DND-41 (cell line): ENCODE results near the gene SGCD.

ENCODE experiments used
- ATAC-seq: fragments of 200-7000 bp; cut with Tn5 transposase; 3 replicates; pipeline ENCODE4 v1.9.1; 2021; ENCODE audit warnings: low read depth; ENCODE audit not compliant: insufficient read depth
- DNase-seq: peaks from one replicate; pipeline ENCODE4 v3.0.0-alpha.2; 2020
- H2AFZ ChIP-seq: 2 replicates; pipeline ENCODE4 v1.6.0; 2012; ENCODE audit warnings: low read depth, low read length
- H3K27ac ChIP-seq: 2 replicates; pipeline ENCODE4 v1.5.1; 2012; ENCODE audit warnings: low read length, inconsistent platforms
- H3K27me3 ChIP-seq: fragments of 200-600 bp; sonication (generic); 2 replicates; pipeline ENCODE4 v1.6.0; 2012; ENCODE audit warnings: low read length, mild to moderate bottlenecking, inconsistent platforms; ENCODE audit not compliant: insufficient read depth, poor library complexity
- H3K36me3 ChIP-seq: 2 replicates; pipeline ENCODE4 v1.5.1; 2012; ENCODE audit warnings: low read length, inconsistent platforms; ENCODE audit not compliant: insufficient read depth
- H3K4me1 ChIP-seq: 2 replicates; pipeline ENCODE4 v1.5.1; 2012; ENCODE audit warnings: mild to moderate bottlenecking, low read length; ENCODE audit not compliant: insufficient read depth
- H3K4me2 ChIP-seq: 2 replicates; pipeline ENCODE4 v1.6.0; 2012; ENCODE audit warnings: mild to moderate bottlenecking, moderate library complexity, low read length, inconsistent platforms; ENCODE audit not compliant: insufficient read depth
- H3K4me3 ChIP-seq, 2 experiments: fragments of 200-600 bp in 1 of 2; shearing (Covaris generic) in 1 of 2; 2 replicates each; pipeline ENCODE4 v1.5.1; 2012 to 2016; ENCODE audit warnings: inconsistent platforms in 2 of 2, low read length in 2 of 2, mild to moderate bottlenecking in 2 of 2, low read depth in 1 of 2, moderate library complexity in 1 of 2
- H3K79me2 ChIP-seq: 2 replicates; pipeline ENCODE4 v1.6.0; 2012; ENCODE audit warnings: low read length, inconsistent platforms; ENCODE audit not compliant: insufficient read depth
- H3K9ac ChIP-seq: 2 replicates; pipeline ENCODE4 v1.6.0; 2012; ENCODE audit warnings: low read depth, mild to moderate bottlenecking, inconsistent platforms, low read length, moderate library complexity
- H3K9me3 ChIP-seq: 2 replicates; pipeline ENCODE4 v1.5.1; 2012; ENCODE audit warnings: low read length, moderate library complexity, mild to moderate bottlenecking, inconsistent platforms; ENCODE audit not compliant: insufficient read depth, severe bottlenecking
- H4K20me1 ChIP-seq: 2 replicates; pipeline ENCODE4 v1.6.0; 2012; ENCODE audit warnings: low read length; ENCODE audit not compliant: insufficient read depth
- EZH2 ChIP-seq: IDR thresholded peaks from 3 replicates; pipeline ENCODE4 v1.6.1; 2012; ENCODE audit warnings: borderline replicate concordance, low read depth, mild to moderate bottlenecking, moderate library complexity, low read length, inconsistent platforms; ENCODE audit not compliant: severe bottlenecking
- TF ChIP-seq, protein P1 (sequence below): IDR thresholded peaks from 2 replicates; pipeline ENCODE4 v1.5.1; 2012; ENCODE audit warnings: borderline replicate concordance, low read length, moderate library complexity, mild to moderate bottlenecking; ENCODE audit not compliant: poor library complexity, severe bottlenecking; ENCODE audit errors: extremely low read depth

The SGCD gene

DNA sequence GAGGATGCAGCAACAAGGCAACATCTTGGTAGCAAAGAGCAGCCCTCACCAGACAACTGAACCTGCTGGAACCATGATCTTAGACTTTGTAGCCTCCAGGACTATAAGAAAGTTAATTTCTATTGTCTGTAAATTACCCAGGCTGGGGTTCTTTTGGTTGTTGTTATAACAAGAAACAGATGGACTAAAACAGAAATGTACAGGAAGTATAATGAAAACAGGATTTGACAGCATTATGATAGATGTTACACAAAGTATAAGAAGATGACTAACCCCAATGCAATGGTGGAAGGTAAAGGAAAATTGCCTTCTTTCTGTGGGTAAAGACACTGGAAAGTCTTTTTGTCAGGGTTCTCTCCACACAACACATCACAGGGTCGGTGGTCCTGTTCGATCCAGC is 204.2 kb downstream of the SGCD start:
- Histone ChIP-seq H2AFZ (no peak overlapping the region), H3K27ac (no peak overlapping the region), H3K36me3 (no peaks in the 10 kb centered on the region), H3K4me3 (no peak overlapping the region), H4K20me1 (no peaks in the 10 kb centered on the region), H3K9ac (no peak overlapping the region), H3K4me2 (no peak overlapping the region), H3K9me3 (no peaks in the 10 kb centered on the region), H3K4me1 (no peaks in the 10 kb centered on the region), H3K27me3 (no peaks in the 10 kb centered on the region), H3K79me2 (no peaks in the 10 kb centered on the region)
- no peak for DNase-seq
- no peak for ATAC-seq
- TF ChIP-seq, protein P1, sequence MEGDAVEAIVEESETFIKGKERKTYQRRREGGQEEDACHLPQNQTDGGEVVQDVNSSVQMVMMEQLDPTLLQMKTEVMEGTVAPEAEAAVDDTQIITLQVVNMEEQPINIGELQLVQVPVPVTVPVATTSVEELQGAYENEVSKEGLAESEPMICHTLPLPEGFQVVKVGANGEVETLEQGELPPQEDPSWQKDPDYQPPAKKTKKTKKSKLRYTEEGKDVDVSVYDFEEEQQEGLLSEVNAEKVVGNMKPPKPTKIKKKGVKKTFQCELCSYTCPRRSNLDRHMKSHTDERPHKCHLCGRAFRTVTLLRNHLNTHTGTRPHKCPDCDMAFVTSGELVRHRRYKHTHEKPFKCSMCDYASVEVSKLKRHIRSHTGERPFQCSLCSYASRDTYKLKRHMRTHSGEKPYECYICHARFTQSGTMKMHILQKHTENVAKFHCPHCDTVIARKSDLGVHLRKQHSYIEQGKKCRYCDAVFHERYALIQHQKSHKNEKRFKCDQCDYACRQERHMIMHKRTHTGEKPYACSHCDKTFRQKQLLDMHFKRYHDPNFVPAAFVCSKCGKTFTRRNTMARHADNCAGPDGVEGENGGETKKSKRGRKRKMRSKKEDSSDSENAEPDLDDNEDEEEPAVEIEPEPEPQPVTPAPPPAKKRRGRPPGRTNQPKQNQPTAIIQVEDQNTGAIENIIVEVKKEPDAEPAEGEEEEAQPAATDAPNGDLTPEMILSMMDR = no peak
- no peak for TF ChIP-seq EZH2

DNA sequence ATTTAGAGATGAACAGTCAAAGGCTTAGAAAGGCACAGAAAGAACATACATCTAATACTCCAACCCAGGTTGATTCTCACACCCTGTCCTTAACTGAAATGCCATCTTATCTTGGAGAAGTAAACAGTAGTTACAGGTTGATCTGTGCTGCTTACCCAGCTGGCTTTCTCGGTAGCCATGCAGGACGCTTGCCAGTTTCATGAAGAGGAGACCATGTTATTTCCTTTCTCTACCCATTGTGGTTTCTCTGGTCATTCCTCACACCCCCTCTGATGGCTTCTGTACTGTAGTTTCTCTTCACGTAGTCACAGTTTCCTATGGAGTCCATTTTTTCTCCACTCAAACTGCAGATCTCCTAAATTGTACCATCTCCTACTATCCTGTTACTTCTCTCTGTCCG is 206.0 kb downstream of the SGCD start:
- Histone ChIP-seq H3K27ac (no peak overlapping the region), H3K36me3 (no peaks in the 10 kb centered on the region), H3K9me3 (no peaks in the 10 kb centered on the region), H2AFZ (no peak overlapping the region), H3K9ac (no peak overlapping the region), H3K27me3 (no peaks in the 10 kb centered on the region), H3K4me1 (no peaks in the 10 kb centered on the region), H4K20me1 (no peaks in the 10 kb centered on the region), H3K79me2 (no peaks in the 10 kb centered on the region), H3K4me2 (no peak overlapping the region), H3K4me3 (no peak overlapping the region)
- ATAC-seq = no peak
- TF ChIP-seq, protein P1 = no peak
- TF ChIP-seq EZH2 = no peak
- no peak for DNase-seq

DNA sequence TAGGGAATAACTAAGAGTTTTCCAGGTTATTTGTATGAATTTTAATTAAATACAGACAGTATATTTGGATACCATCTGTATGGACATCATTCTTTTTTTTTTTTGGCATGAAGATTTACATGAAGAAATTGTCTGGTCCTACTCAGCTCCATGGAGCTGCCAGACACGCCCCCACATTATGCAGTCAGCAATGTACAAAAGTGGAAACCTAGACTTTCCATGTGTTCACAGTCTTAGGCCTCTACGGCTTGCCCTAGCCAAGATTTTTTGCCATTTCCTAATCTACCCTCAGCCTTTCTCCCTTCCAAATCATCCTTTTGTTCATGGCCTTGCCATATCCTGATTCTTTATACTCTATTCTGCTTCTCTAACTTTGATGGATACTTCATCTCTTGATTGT is 207.1 kb downstream of the SGCD start:
- H3K4me1 ChIP-seq = no peaks in the 10 kb centered on the region
- H3K79me2 ChIP-seq = no peaks in the 10 kb centered on the region
- no peaks in the 10 kb centered on the region for H3K36me3 ChIP-seq
- TF ChIP-seq, protein P1 = no peak
- no peak for TF ChIP-seq EZH2
- ATAC-seq (no peak), DNase-seq (no peak)
- H4K20me1 ChIP-seq = no peaks in the 10 kb centered on the region
- no peak overlapping the region for H3K9ac ChIP-seq
- no peak overlapping the region for H3K4me3 ChIP-seq
- peaks cover 4% of the 10 kb centered on the region for H3K27me3 ChIP-seq
- H2AFZ ChIP-seq = no peak overlapping the region
- H3K4me2 ChIP-seq = no peak overlapping the region
- H3K27ac ChIP-seq = no peak overlapping the region
- H3K9me3 ChIP-seq = no peaks in the 10 kb centered on the region
